Parathyroid adenoma (tissue), 2 donors: ENCODE data around the gene PRR33.

Experiments used
- H2AFZ ChIP-seq: fragments of 300-600 bp; sonication (generic); one replicate; pipeline ENCODE4 v1.7.0; 2017; ENCODE audit warnings: antibody characterized with exemption, mild to moderate bottlenecking
- H3K27ac ChIP-seq: fragments of 300-600 bp; sonication (generic); one replicate; pipeline ENCODE4 v1.7.0; 2017
- H3K27me3 ChIP-seq: fragments of 300-600 bp; sonication (generic); one replicate; pipeline ENCODE4 v1.7.0; 2017; ENCODE audit warnings: low read length; ENCODE audit not compliant: control insufficient read depth, insufficient read depth
- H3K36me3 ChIP-seq: fragments of 300-600 bp; sonication (generic); one replicate; pipeline ENCODE4 v1.7.0; 2017; ENCODE audit warnings: low read length; ENCODE audit not compliant: control insufficient read depth, insufficient read depth
- H3K4me1 ChIP-seq: fragments of 300-600 bp; sonication (generic); one replicate; pipeline ENCODE4 v1.7.0; 2017; ENCODE audit warnings: control low read depth
- H3K4me2 ChIP-seq: fragments of 300-600 bp; sonication (generic); one replicate; pipeline ENCODE4 v1.7.0; 2017; ENCODE audit warnings: low read length
- H3K4me3 ChIP-seq: fragments of 300-600 bp; sonication (generic); one replicate; pipeline ENCODE4 v1.7.0; 2017; ENCODE audit warnings: low read depth, low read length
- H3K79me2 ChIP-seq: fragments of 300-600 bp; sonication (generic); one replicate; pipeline ENCODE4 v1.7.0; 2017; ENCODE audit warnings: control low read depth
- H3K9ac ChIP-seq: fragments of 300-600 bp; sonication (generic); one replicate; pipeline ENCODE4 v1.7.0; 2017; ENCODE audit warnings: mild to moderate bottlenecking
- H3K9me3 ChIP-seq: fragments of 300-600 bp; sonication (generic); one replicate; pipeline ENCODE4 v1.7.0; 2017; ENCODE audit warnings: low read length; ENCODE audit not compliant: control insufficient read depth
- CTCF ChIP-seq: fragments of 300-600 bp; sonication (generic); IDR thresholded peaks from one replicate; pipeline ENCODE4 v1.7.0; 2017; ENCODE audit warnings: antibody characterized with exemption, mild to moderate bottlenecking
- donor health status: primary hyperparathyroidism.

Gene PRR33

DNA sequence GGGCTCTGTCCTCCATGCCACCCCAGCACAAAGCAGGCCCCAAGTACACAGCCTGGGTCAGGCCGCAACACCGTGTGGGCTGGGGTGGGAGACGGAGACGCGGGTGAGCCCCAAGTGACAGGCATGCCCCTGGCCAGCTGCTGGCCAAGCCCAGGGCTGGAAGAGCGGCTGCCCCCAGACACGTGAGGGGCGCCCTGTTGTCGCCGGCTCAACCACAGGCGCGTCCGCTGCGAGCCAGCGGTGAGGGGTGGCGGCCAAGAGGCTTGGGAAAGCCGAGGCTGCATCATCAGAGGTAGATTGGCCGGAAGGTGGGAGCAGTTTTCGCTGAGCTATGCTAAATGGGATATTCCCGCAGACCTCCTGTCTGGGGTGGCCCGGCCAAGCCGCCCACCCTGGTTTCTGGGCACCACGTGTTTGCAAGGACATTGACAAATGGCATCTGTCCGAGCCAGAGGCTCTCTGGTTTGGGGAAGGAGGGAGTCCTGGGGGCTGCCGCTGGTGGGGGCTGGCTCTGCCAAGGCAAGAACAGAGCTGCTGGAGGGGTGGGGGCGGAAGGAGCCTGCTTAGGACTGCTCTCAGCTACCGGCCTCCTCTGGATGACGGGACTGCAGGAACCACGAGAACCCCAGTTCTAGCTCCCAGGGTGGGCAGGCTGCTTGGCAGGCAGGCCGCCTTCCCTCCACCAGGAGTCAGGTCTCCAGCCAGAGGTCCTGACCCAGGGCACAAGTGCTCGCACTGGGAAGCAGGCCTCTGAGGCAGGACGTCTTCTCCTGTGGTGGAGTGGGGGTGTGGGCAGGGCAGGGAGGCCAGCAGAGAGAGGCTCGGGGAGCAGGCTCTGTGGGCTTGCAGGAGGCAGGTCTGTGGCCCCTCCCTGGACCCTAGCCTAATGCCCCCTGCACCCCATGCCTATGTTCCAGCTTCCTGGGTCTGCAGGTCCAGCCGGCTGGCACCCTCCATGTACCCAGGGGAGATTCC, 552 bp downstream of the PRR33 start:
- H3K27me3 ChIP-seq = no peaks in the 10 kb centered on the region
- no peaks in the 10 kb centered on the region for H3K36me3 ChIP-seq
- H3K79me2 ChIP-seq = no peaks in the 10 kb centered on the region
- no peak overlapping the region for H2AFZ ChIP-seq
- H3K4me3 ChIP-seq = no peak overlapping the region
- no peaks in the 10 kb centered on the region for H3K9me3 ChIP-seq
- no peak overlapping the region for H3K9ac ChIP-seq
- no peaks in the 10 kb centered on the region for H3K4me1 ChIP-seq
- no peak overlapping the region for H3K4me2 ChIP-seq
- H3K27ac ChIP-seq = no peak overlapping the region
- no peak for TF ChIP-seq CTCF

GRCh38 chr11:1889941-1890855, 1.5 kb downstream of the PRR33 start:
- Histone ChIP-seq H3K4me1 (no peaks in the 10 kb centered on the region), H3K79me2 (no peaks in the 10 kb centered on the region), H3K36me3 (no peaks in the 10 kb centered on the region), H2AFZ (no peak overlapping the region), H3K27me3 (no peaks in the 10 kb centered on the region), H3K27ac (no peak overlapping the region), H3K4me2 (no peak overlapping the region), H3K9ac (no peak overlapping the region), H3K9me3 (no peaks in the 10 kb centered on the region), H3K4me3 (no peak overlapping the region)
- TF ChIP-seq CTCF = no peak

DNA sequence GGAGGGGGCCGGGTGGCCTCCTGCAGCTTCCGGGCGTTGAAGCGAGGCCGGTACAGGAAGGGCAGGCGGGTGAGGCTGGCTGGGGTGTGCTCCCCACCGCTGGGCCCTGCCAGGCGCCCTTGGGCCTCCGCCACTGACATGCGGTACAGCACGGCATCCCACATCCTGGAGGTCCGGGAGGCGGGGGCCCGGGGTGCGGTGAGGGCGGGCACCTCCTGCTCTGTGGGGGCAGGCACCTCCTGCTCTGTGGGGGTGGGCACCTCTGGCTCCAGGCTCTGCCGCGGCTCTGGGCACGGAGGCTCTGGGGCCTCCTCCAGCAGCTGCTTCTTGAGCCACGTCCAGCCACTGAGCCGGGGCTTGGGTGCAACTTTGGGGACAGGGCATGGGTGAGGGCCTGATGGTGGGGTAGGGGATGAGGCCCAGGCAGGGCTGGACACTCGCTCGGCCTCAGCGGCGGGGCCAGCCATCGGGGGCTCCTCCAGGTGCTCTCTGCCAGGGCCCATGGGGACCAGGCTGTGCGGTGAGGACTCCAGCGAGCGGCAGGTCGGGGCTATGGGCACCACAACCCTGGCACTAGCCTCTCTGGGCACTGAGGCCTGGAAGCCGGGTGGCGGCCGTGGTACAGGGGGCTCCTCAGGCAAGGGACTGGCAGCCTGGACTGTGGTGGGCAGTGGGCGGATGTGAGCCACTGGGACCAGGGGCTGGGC, 2.3 kb downstream of the PRR33 start:
- Histone ChIP-seq H3K4me3 (no peak overlapping the region), H3K79me2 (no peaks in the 10 kb centered on the region), H3K27me3 (no peaks in the 10 kb centered on the region), H2AFZ (no peak overlapping the region), H3K27ac (no peak overlapping the region), H3K36me3 (no peaks in the 10 kb centered on the region), H3K4me1 (no peaks in the 10 kb centered on the region), H3K4me2 (no peak overlapping the region), H3K9ac (no peak overlapping the region), H3K9me3 (no peaks in the 10 kb centered on the region)
- no peak for TF ChIP-seq CTCF

- Histone ChIP-seq H3K9me3 (no peaks in the 10 kb centered on the region), H3K27ac (no peak overlapping the region), H3K4me2 (no peak overlapping the region), H2AFZ (no peak overlapping the region), H3K27me3 (no peaks in the 10 kb centered on the region), H3K79me2 (no peaks in the 10 kb centered on the region), H3K9ac (no peak overlapping the region), H3K4me3 (no peak overlapping the region), H3K36me3 (no peaks in the 10 kb centered on the region), H3K4me1 (no peaks in the 10 kb centered on the region)
- no peak for TF ChIP-seq CTCF
These were observed 2.9 kb downstream of the PRR33 start for GRCh38 chr11:1888811-1889210.
